ENCODE measurements around the gene NAT8L. TPM values are rescaled to one million over a fixed set of nuclear protein-coding genes. Genes with fewer than 3 reads are reported as not detected.

NAT8L gene
- total RNA-seq, 1 donor from 2014 or later: not detected

DNA sequence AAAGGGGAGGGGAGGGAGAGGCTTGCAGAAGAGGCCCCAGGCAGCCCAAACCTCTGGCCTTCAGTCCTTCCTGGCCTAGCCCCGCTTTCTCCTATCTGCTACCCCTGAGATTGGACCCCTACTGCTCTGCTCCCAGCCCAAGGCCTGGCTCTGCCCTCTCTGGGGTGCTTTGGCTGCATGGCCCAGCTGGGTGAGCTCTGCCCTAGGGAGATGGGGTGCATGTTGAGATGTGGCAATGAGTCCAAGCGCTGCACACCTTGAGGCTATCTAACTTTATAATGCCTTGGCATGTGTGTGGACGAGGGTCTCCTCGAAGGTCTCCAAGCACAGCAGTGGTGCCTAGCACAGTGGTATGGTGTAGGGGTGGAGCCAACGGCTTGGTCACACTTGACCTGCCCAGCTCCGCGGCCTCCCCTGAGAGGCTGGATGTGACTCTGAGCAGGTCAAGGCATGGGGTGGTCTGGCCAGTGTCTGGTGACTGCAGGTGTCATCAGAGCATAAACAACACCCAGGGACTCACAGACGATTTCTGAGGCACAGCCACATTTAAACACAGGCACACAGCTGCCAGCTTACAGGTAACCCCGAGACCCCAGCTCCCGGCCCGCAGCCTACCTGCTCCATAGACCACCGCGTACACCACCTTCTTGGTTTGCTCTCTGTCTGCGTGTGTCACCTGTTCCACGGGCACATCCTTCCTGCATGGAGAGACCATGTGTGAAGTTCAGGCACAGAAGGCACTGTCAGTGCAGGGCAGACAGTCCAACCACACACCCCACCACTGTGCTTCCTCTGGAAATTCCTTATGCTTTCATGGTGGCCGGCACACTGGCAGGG is 36.3 kb downstream of the NAT8L start:
- no peak overlapping the region for H3K4me3 ChIP-seq
- peaks cover 0 to 4% of the 10 kb centered on the region in 2 donors for H3K9me3 ChIP-seq
- H3K27ac ChIP-seq: no peak overlapping the region
- TF ChIP-seq, protein P1, sequence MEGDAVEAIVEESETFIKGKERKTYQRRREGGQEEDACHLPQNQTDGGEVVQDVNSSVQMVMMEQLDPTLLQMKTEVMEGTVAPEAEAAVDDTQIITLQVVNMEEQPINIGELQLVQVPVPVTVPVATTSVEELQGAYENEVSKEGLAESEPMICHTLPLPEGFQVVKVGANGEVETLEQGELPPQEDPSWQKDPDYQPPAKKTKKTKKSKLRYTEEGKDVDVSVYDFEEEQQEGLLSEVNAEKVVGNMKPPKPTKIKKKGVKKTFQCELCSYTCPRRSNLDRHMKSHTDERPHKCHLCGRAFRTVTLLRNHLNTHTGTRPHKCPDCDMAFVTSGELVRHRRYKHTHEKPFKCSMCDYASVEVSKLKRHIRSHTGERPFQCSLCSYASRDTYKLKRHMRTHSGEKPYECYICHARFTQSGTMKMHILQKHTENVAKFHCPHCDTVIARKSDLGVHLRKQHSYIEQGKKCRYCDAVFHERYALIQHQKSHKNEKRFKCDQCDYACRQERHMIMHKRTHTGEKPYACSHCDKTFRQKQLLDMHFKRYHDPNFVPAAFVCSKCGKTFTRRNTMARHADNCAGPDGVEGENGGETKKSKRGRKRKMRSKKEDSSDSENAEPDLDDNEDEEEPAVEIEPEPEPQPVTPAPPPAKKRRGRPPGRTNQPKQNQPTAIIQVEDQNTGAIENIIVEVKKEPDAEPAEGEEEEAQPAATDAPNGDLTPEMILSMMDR (IDR thresholded peaks at IDR 0.05): no peak
- intact Hi-C loops (cut with DNase I): no loop called here
- no peak for DNase-seq (ENCODE audit: low spot score in 2 of 2)
- no peaks in the 10 kb centered on the region for H3K4me1 ChIP-seq
- H3K27me3 ChIP-seq: no peaks in the 10 kb centered on the region
- no peaks in the 10 kb centered on the region for H3K36me3 ChIP-seq

DNA sequence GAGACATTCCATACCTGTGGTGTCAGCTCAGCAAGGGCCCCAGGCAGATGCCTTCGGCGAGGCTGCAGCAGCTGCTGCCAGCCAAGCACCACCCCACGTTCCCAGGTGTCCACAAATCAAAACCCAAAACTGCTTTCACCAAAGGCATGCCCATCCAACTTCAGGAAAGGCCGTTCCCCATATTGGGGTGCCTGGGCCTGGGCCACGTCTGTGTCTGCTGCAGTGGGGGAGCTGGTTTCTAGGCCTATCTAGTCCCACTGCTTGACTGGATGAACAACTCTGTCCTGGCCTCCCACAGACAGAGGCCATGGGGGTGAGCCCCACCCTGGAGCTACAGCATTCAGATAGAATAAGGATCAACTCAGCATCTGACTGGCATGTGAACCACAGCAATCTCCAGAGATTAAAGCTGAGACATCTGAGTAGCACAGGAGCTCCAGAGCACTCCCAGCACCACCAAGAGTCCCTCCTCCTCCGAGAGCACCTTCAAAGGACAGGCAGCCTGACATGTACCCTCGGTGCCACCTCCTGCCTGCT is 37.0 kb downstream of the NAT8L start:
- intact Hi-C loops (cut with DNase I): no loop called here
- Histone ChIP-seq H3K4me3 (no peak overlapping the region), H3K27ac (no peak overlapping the region), H3K27me3 (no peaks in the 10 kb centered on the region), H3K36me3 (no peaks in the 10 kb centered on the region), H3K9me3 (peaks cover 0 to 4% of the 10 kb centered on the region in 2 donors), H3K4me1 (no peaks in the 10 kb centered on the region)
- no peak for DNase-seq (ENCODE audit: low spot score in 2 of 2)
- TF ChIP-seq, protein P1 (IDR thresholded peaks at IDR 0.05): no peak

DNA sequence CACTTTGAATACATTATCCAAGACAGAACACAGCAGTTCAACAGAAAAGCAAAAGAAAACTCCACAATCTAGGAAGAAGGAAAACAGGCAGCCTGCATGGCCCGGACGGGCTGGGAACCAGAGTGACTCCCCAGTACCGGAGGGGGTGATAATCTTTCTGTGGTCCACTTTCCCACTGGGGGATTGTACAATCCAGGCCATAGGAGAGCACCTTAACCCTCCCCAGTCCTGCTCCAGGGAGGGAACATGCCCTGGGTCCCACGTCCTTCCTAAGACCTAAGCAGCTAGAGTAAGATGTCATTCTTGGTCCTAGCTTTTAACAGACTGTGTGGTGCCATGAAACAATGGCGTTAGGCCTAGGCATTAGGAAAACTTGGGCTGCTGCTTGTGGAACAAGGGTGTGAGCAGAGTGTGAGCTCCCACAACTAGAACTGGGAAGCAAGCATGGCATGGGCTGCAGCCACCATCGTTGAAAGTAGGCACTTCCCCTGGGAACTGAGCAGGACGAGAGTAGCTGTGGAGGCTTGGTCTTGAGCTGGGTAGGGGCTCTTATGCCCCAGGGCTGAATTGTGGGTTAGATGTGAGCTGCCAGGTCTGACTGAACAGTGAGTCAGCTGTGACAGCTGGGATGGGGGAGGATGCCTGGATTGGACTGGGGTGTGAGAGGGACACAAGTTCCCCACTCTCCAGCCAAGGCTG is 42.4 kb downstream of the NAT8L start:
- no peak overlapping the region for H3K4me3 ChIP-seq
- no peaks in the 10 kb centered on the region for H3K4me1 ChIP-seq
- peaks cover 4 to 27% of the 10 kb centered on the region in 2 donors for H3K9me3 ChIP-seq
- H3K36me3 ChIP-seq: no peaks in the 10 kb centered on the region
- no peak for DNase-seq (ENCODE audit: low spot score in 2 of 2)
- TF ChIP-seq, protein P1 (IDR thresholded peaks at IDR 0.05): no peak
- intact Hi-C loops (cut with DNase I): no loop called here
- H3K27me3 ChIP-seq: no peaks in the 10 kb centered on the region
- H3K27ac ChIP-seq: no peak overlapping the region

DNA sequence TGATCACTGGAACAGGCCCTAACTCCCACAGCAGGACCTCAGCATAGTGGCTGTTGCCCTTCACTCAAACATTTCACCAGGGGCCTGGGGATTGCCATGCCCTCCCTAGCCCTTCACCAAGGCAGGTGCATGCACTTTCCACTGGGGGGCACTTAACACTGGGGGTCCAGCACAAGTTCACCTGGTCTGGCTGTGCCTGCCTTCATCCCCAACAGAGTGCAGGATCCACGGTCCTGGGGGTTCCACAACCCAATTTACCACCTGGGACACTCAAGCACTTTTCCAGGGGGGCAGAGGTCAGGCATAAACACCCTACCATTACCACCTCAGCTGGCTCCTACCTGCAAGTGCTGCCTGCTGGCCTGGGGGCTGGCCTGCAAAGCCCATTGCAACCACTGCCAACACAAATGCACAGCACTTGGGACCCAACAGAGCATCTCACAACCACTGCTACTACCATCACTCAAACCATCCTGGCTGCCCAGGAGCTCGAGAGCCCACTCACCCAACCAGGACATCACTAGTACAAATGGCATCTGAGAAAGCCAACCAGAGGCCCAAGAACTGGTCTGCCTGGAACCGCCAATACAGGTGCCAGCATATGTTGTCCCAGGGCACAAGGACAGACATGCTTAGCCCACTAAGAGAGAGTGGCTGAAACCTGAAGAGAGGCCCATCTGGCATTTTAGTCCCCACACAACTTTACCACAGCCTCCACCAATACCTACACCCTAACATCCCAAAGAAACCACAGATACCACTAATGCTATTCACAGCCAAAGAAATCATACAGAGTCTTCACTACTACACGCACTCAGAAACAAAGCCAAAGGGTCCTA is 43.1 kb downstream of the NAT8L start:
- no peak overlapping the region for H3K27ac ChIP-seq
- H3K4me1 ChIP-seq: no peaks in the 10 kb centered on the region
- DNase-seq (ENCODE audit: low spot score in 2 of 2): no peak
- peaks cover 0 to 27% of the 10 kb centered on the region in 2 donors for H3K9me3 ChIP-seq
- intact Hi-C loops (cut with DNase I): no loop called here
- H3K27me3 ChIP-seq: no peaks in the 10 kb centered on the region
- TF ChIP-seq, protein P1 (IDR thresholded peaks at IDR 0.05): no peak
- no peaks in the 10 kb centered on the region for H3K36me3 ChIP-seq
- no peak overlapping the region for H3K4me3 ChIP-seq

DNA sequence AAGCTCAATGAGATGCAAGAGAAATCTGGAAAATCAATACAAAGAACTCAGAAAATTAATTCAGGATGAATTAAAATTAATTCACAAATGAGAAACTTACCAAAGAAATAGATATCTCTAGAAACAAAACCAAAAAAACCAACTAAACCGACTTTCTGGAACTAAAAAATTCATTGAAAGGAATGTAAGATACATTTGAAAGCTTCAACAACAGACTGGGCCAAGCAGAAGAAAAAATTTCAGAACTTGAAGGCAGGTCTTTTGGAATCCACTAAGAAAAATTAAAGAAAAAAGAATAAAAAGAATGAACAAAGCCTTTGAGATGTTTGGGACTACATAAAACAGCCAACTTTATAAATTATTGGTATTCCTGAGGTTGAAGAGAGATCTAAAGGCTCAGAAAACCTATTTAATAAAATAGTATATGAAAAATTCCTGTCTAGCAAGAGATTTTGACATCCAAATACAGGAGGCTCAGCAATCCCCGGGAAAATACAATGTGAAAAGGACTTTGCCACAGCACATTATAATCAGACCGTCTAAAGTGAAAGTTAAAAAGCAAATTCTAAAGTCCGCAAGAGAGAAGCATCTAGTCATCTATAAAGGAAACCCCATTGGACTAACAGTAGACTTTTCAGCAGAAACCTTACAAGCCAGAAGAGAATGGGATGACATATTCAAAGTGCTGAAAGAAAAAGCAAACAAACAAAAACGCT is 44.2 kb downstream of the NAT8L start:
- Histone ChIP-seq H3K9me3 (peaks cover 0 to 27% of the 10 kb centered on the region in 2 donors), H3K4me3 (no peak overlapping the region), H3K4me1 (no peaks in the 10 kb centered on the region), H3K27me3 (no peaks in the 10 kb centered on the region), H3K27ac (no peak overlapping the region), H3K36me3 (no peaks in the 10 kb centered on the region)
- intact Hi-C loops (cut with DNase I): no loop called here
- DNase-seq (ENCODE audit: low spot score in 2 of 2): no peak
- TF ChIP-seq, protein P1 (IDR thresholded peaks at IDR 0.05): no peak
